Measurements from ENCODE around the gene NPHP3.
"Not testable (repeated sequence)": the region's sequence is repeated elsewhere in the genome, so short reads cannot be mapped to it uniquely, and the experiment has no call there.

Gene NPHP3

GRCh38 chr3:132641837-132642538, 80.2 kb downstream of the NPHP3 start:
- DNase-seq (ENCODE audit: low spot score), result peak; percentile 36

- not testable (repeated sequence) for DNase-seq (ENCODE audit: low spot score)
Measured at GRCh38 chr3:132641427-132641826, 80.8 kb downstream of the NPHP3 start.

GRCh38 chr3:132638706-132639105, 83.5 kb downstream of the NPHP3 start:
- DNase-seq (ENCODE audit: low spot score), result no peak

- DNase-seq (ENCODE audit: low spot score), result no peak
Measured at GRCh38 chr3:132637590-132637989, 84.6 kb downstream of the NPHP3 start.

- no peak for DNase-seq (ENCODE audit: low spot score)
Measured at GRCh38 chr3:132635052-132635451, 87.2 kb downstream of the NPHP3 start.

All from CD4-positive, alpha-beta T cell treated with Interleukin-15 for 4 hours (primary cell).